A549 treated with AZD9567 at 1 μM for 4 hours (cell line): ENCODE results near the gene PRKCQ. TPM values are rescaled to one million over a fixed set of nuclear protein-coding genes. Genes with fewer than 3 reads are reported as not detected.

Source experiments
- total RNA-seq: library from RNA; stranded (reverse); fragments of 200-300 nt; extraction: Qiagen RNA extraction; gene quantifications from 5 replicates; pipeline ENCODE4 v1.2.3, GENCODE V29; 2022; ENCODE audit not compliant: insufficient read depth

Gene PRKCQ
- 3.5 to 3.8 TPM (median 3.6 TPM) in 5 replicates for total RNA-seq

DNA sequence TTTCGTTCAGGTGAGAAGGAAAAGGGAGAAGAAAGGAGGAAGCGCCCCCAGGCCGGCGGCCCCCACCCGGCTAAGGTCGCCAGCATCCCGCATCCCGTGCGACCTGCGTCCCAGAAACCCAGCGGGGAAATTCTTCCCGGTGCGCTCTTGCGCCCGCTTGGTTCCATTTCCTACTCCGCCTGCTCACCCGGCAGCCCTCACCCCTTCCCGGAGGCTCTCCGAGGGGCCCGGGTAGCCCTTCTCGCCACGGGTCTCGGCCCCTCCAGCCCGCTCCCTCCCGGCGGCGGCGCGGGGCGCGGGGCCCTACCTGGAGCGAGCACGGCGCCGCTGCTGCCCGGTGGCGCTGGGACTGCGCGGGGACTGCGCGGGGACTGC, at the start of gene PRKCQ:
Gene PRKCQ (minus strand): TSS at position 373 of the 375 bp plus-strand sequence. CDS start 65,141 bp downstream, outside the sequence.

